HEK293 (cell line): ENCODE data around the gene DLG2.

Source experiments
- CTCF ChIA-PET: fragments of 350-600 bp; formaldehyde crosslinking; extraction: SDS; loops from one replicate; lab custom pipeline; 2021; ENCODE audit warnings: antibody characterized with exemption; lab: Yijun Ruan, JAX
- POLR2A ChIA-PET: fragments of 300-600 bp; formaldehyde crosslinking; extraction: SDS; loops from one replicate; lab custom pipeline; 2020; ENCODE audit warnings: antibody characterized with exemption, inconsistent platforms; lab: Yijun Ruan, JAX
- H3K27ac ChIP-seq: fragments of 200-500 bp; sonication (Bioruptor generic); 2 replicates; pipeline ENCODE4 v1.5.1; 2014; ENCODE audit warnings: low read depth, low read length, control low read depth, inconsistent platforms; ENCODE audit errors: extremely low read depth
- H3K36me3 ChIP-seq, 2 experiments: fragments of 200-500 bp in 1 of 2; sonication (Bioruptor generic) in 1 of 2; 1 replicate in 1 of 2; 2 replicates in 1 of 2; pipeline ENCODE4 v1.5.1; 2014 to 2017; ENCODE audit warnings: inconsistent platforms in 2 of 2, low read length in 2 of 2; ENCODE audit not compliant: control insufficient read depth in 2 of 2, insufficient read depth in 1 of 2
- H3K4me1 ChIP-seq: fragments of 200-500 bp; sonication (Bioruptor generic); 2 replicates; pipeline ENCODE4 v1.5.1; 2014; ENCODE audit warnings: mild to moderate bottlenecking, low read length, inconsistent platforms; ENCODE audit not compliant: control insufficient read depth, insufficient read depth
- H3K4me3 ChIP-seq: 2 replicates; pipeline ENCODE4 v1.5.1; 2011; ENCODE audit warnings: low read depth, mild to moderate bottlenecking, control low read depth, low read length, moderate library complexity
- H3K9me3 ChIP-seq: fragments of 200-500 bp; sonication (Bioruptor generic); 2 replicates; pipeline ENCODE4 v1.5.1; 2014; ENCODE audit warnings: low read depth, low read length, inconsistent platforms; ENCODE audit not compliant: control insufficient read depth, insufficient read depth
- IKZF3 ChIP-seq: fragments of 450-650 bp; IDR thresholded peaks from 2 replicates; pipeline ENCODE4 v1.5.0; 2018; ENCODE audit warnings: missing biosample characterization, mild to moderate bottlenecking, missing genetic modification characterization, moderate library complexity
- OVOL3 ChIP-seq: fragments of 450-650 bp; formaldehyde crosslinking; IDR thresholded peaks from 2 replicates; pipeline ENCODE4 v1.5.1; 2016; ENCODE audit warnings: missing biosample characterization, missing genetic modification characterization
- PBX3 ChIP-seq: sonication (generic); formaldehyde crosslinking; IDR thresholded peaks from 2 replicates; pipeline ENCODE4 v1.8.1; 2022; ENCODE audit warnings: mild to moderate bottlenecking, moderate library complexity, missing genetic modification reagents
- REPIN1 ChIP-seq: fragments of 450-650 bp; formaldehyde crosslinking; IDR thresholded peaks from 2 replicates; pipeline ENCODE4 v1.5.1; 2017; ENCODE audit warnings: missing biosample characterization, missing genetic modification characterization, low read depth
- REST ChIP-seq: fragments of 450-650 bp; formaldehyde crosslinking; IDR thresholded peaks from 2 replicates; pipeline ENCODE4 v1.5.1; 2016; ENCODE audit warnings: missing biosample characterization, missing genetic modification characterization
- SETDB1 ChIP-seq: IDR thresholded peaks from one replicate; pipeline ENCODE4 v1.6.1; 2017; ENCODE audit warnings: mild to moderate bottlenecking, low read length, moderate library complexity, mixed read lengths; ENCODE audit not compliant: insufficient read length
- SP7 ChIP-seq: fragments of 450-650 bp; formaldehyde crosslinking; IDR thresholded peaks from 2 replicates; pipeline ENCODE4 v1.5.1; 2016; ENCODE audit warnings: missing biosample characterization, missing genetic modification characterization
- ZBTB1 ChIP-seq: fragments of 450-650 bp; formaldehyde crosslinking; IDR thresholded peaks from 2 replicates; pipeline ENCODE4 v1.5.1; 2016; ENCODE audit warnings: missing biosample characterization, missing genetic modification characterization
- ZNF174 ChIP-seq: fragments of 450-650 bp; formaldehyde crosslinking; IDR thresholded peaks from 2 replicates; pipeline ENCODE4 v1.5.0; 2017; ENCODE audit warnings: missing biosample characterization, mild to moderate bottlenecking, missing genetic modification characterization
- ZNF184 ChIP-seq: fragments of 450-650 bp; IDR thresholded peaks from 2 replicates; pipeline ENCODE4 v1.5.1; 2018; ENCODE audit warnings: missing biosample characterization, mild to moderate bottlenecking, missing genetic modification characterization
- ZNF248 ChIP-seq: fragments of 450-650 bp; formaldehyde crosslinking; IDR thresholded peaks from 2 replicates; pipeline ENCODE4 v1.5.1; 2017; ENCODE audit warnings: missing biosample characterization, missing genetic modification characterization
- ZNF280C ChIP-seq: fragments of 450-650 bp; formaldehyde crosslinking; IDR thresholded peaks from 2 replicates; pipeline ENCODE4 v1.5.1; 2016; ENCODE audit warnings: missing biosample characterization, missing genetic modification characterization
- ZNF548 ChIP-seq: fragments of 450-650 bp; formaldehyde crosslinking; IDR thresholded peaks from 2 replicates; pipeline ENCODE4 v1.5.1; 2016; ENCODE audit warnings: missing biosample characterization, missing genetic modification characterization
- ZNF549 ChIP-seq: fragments of 450-650 bp; IDR thresholded peaks from 2 replicates; pipeline ENCODE4 v1.5.1; 2018; ENCODE audit warnings: missing biosample characterization, missing genetic modification characterization, mild to moderate bottlenecking, inconsistent platforms, moderate library complexity
- ZNF664 ChIP-seq: fragments of 450-650 bp; formaldehyde crosslinking; IDR thresholded peaks from 2 replicates; pipeline ENCODE4 v1.5.1; 2016; ENCODE audit warnings: missing biosample characterization, missing genetic modification characterization
- ZNF677 ChIP-seq: fragments of 450-650 bp; IDR thresholded peaks from 2 replicates; pipeline ENCODE4 v1.5.0; 2018; ENCODE audit warnings: missing biosample characterization, mild to moderate bottlenecking, missing genetic modification characterization, moderate library complexity
- ZNF843 ChIP-seq: fragments of 450-650 bp; formaldehyde crosslinking; IDR thresholded peaks from 2 replicates; pipeline ENCODE4 v1.5.1; 2016; ENCODE audit warnings: missing biosample characterization, missing genetic modification characterization
- TF ChIP-seq, protein P1 (sequence below): fragments of 450-650 bp; formaldehyde crosslinking; optimal IDR thresholded peaks from 2 replicates; pipeline ENCODE3; 2016; ENCODE audit warnings: missing biosample characterization, mild to moderate bottlenecking, missing genetic modification characterization
- TF ChIP-seq, protein P2 (sequence below): fragments of 450-650 bp; formaldehyde crosslinking; IDR thresholded peaks from 2 replicates; pipeline ENCODE4 v1.5.1; 2017; ENCODE audit warnings: missing biosample characterization, missing genetic modification characterization
- TF ChIP-seq, protein P3 (sequence below): fragments of 450-650 bp; formaldehyde crosslinking; IDR thresholded peaks from 2 replicates; pipeline ENCODE4 v1.5.1; 2017; ENCODE audit warnings: missing biosample characterization, missing genetic modification characterization

Gene DLG2

DNA sequence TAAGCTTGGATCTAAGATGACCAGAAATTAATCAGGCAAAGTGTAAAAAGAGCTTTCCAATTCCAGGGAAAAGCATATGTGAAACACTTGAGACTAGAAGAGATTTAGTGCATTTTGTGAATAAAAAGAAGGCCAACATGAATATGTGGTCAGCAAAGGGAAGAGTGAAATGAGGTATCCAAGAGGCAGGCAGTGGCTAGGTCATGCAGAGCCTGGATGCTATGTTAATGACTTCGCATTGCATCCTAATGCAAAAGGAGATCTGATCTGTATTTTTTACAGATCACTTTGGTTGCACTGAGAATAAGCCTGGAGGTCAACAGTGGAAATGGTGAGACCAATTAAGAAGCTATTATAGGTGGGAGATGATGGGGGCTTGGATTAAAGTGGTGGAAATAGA lies 1699.7 kb downstream of the DLG2 start (continued):
- TF ChIP-seq REST (tag by site-specific recombination), result no peak

GRCh38 chr11:83924795-83925542 lies 1702.2 kb downstream of the DLG2 start:
- no peaks in the 10 kb centered on the region for H3K4me1 ChIP-seq
- CTCF ChIA-PET, result no interaction called here
- POLR2A ChIA-PET, result no interaction called here
- TF ChIP-seq ZNF280C, result no peak
- TF ChIP-seq ZNF664, result no peak
- TF ChIP-seq ZNF843 (tag by site-specific recombination), result no peak
- TF ChIP-seq, protein P1, sequence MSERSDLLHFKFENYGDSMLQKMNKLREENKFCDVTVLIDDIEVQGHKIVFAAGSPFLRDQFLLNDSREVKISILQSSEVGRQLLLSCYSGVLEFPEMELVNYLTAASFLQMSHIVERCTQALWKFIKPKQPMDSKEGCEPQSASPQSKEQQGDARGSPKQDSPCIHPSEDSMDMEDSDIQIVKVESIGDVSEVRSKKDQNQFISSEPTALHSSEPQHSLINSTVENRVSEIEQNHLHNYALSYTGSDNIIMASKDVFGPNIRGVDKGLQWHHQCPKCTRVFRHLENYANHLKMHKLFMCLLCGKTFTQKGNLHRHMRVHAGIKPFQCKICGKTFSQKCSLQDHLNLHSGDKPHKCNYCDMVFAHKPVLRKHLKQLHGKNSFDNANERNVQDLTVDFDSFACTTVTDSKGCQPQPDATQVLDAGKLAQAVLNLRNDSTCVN (tag by site-specific recombination), result no peak
- peak; percentile 57 for TF ChIP-seq SETDB1
- TF ChIP-seq ZNF549 (tag by site-specific recombination), result peak; percentile 69
- no peak for TF ChIP-seq PBX3
- TF ChIP-seq ZNF184 (tag by site-specific recombination), result no peak
- TF ChIP-seq OVOL3 (tag by site-specific recombination), result no peak
- no peak for TF ChIP-seq ZNF248 (tag by site-specific recombination)
- no peak for TF ChIP-seq ZNF677
- no peak for TF ChIP-seq REPIN1
- no peak for TF ChIP-seq IKZF3 (tag by site-specific recombination)
- no peak overlapping the region for H3K4me3 ChIP-seq
- no peaks in the 10 kb centered on the region for H3K36me3 ChIP-seq
- no peaks in the 10 kb centered on the region for H3K9me3 ChIP-seq
- H3K27ac ChIP-seq, result no peak overlapping the region

GRCh38 chr11:83923961-83924360 lies 1703.2 kb downstream of the DLG2 start:
- CTCF ChIA-PET, result no interaction called here
- Histone ChIP-seq H3K27ac (no peak overlapping the region), H3K4me1 (no peaks in the 10 kb centered on the region), H3K9me3 (no peaks in the 10 kb centered on the region), H3K4me3 (no peak overlapping the region), H3K36me3 (no peaks in the 10 kb centered on the region)
- POLR2A ChIA-PET, result no interaction called here
- TF ChIP-seq, protein P2, sequence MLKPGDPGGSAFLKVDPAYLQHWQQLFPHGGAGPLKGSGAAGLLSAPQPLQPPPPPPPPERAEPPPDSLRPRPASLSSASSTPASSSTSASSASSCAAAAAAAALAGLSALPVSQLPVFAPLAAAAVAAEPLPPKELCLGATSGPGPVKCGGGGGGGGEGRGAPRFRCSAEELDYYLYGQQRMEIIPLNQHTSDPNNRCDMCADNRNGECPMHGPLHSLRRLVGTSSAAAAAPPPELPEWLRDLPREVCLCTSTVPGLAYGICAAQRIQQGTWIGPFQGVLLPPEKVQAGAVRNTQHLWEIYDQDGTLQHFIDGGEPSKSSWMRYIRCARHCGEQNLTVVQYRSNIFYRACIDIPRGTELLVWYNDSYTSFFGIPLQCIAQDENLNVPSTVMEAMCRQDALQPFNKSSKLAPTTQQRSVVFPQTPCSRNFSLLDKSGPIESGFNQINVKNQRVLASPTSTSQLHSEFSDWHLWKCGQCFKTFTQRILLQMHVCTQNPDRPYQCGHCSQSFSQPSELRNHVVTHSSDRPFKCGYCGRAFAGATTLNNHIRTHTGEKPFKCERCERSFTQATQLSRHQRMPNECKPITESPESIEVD (tag by site-specific recombination), result no peak
- TF ChIP-seq, protein P3, sequence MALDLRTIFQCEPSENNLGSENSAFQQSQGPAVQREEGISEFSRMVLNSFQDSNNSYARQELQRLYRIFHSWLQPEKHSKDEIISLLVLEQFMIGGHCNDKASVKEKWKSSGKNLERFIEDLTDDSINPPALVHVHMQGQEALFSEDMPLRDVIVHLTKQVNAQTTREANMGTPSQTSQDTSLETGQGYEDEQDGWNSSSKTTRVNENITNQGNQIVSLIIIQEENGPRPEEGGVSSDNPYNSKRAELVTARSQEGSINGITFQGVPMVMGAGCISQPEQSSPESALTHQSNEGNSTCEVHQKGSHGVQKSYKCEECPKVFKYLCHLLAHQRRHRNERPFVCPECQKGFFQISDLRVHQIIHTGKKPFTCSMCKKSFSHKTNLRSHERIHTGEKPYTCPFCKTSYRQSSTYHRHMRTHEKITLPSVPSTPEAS (tag by site-specific recombination), result no peak
- TF ChIP-seq SP7 (no peak), ZNF548 (tag by site-specific recombination) (no peak), ZBTB1 (tag by site-specific recombination) (no peak), ZNF174 (no peak)
